Skeletal muscle tissue (tissue), 4 donors: Measurements from ENCODE around the gene GLB1L. TPM values are rescaled to one million over a fixed set of nuclear protein-coding genes. Genes with fewer than 3 reads are reported as not detected.
A peak's percentile ranks its signal among the peaks of the same experiment; 100 is the strongest.
"Not testable (repeated sequence)": the region's sequence is repeated elsewhere in the genome, so short reads cannot be mapped to it uniquely, and the experiment has no call there.

Experiments
- H3K27ac ChIP-seq: one replicate; pipeline ENCODE4 v1.7.0; 2013; ENCODE audit warnings: mild to moderate bottlenecking, low read depth, low read length, inconsistent platforms
- H3K27me3 ChIP-seq, 3 donors: one replicate each; pipeline ENCODE4 v1.7.0; 2013; ENCODE audit warnings: low read length in 3 of 3; ENCODE audit not compliant: control insufficient read depth in 3 of 3, insufficient read depth in 3 of 3
- H3K36me3 ChIP-seq, 3 donors: one replicate each; pipeline ENCODE4 v1.7.0; 2013; ENCODE audit warnings: low read length in 3 of 3; ENCODE audit not compliant: control insufficient read depth in 3 of 3, insufficient read depth in 3 of 3
- H3K4me1 ChIP-seq, 3 donors: one replicate each; pipeline ENCODE4 v1.7.0; 2013; ENCODE audit warnings: low read length in 3 of 3, mild to moderate bottlenecking in 3 of 3; ENCODE audit not compliant: control insufficient read depth in 3 of 3, insufficient read depth in 3 of 3
- H3K4me3 ChIP-seq, 3 donors: one replicate each; pipeline ENCODE4 v1.7.0; 2013; ENCODE audit warnings: low read length in 3 of 3
- H3K9ac ChIP-seq, 3 donors: one replicate each; pipeline ENCODE4 v1.7.0; 2013; ENCODE audit warnings: low read length in 3 of 3, mild to moderate bottlenecking in 3 of 3, moderate library complexity in 2 of 3, low read depth in 1 of 3
- H3K9me3 ChIP-seq, 3 donors: one replicate each; pipeline ENCODE4 v1.7.0; 2013; ENCODE audit warnings: low read length in 3 of 3; ENCODE audit not compliant: control insufficient read depth in 3 of 3
- total RNA-seq: library from RNA; depleted of rRNA; stranded (reverse); fragments of >200 nt; gene quantifications from one replicate; pipeline ENCODE4 v1.2.3, GENCODE V29; 2014
- donor health status: Osteomylitis.

GLB1L gene
- total RNA-seq, 1 donor from 2014 or later, result 13.0 TPM

DNA sequence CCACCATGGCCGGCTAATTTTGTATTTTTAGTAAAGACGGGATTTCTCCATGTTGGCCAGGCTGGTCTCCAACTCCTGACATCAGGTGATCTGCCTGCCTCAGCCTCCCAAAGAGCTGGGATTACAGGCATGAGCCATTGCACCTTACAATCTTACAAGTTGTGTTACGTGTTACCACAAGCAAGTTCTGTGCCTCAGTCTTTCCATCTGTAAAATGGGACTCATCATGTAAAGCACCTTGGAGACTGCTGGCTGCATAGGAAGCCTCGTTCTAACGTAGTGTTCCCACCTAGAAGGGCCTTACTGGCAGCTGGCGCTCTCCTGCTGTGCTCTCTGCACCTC is 43.9 kb upstream of the GLB1L start:
- Histone ChIP-seq H3K27ac (no peak overlapping the region), H3K4me3 (no peak overlapping the region), H3K36me3 (peaks cover 17 to 21% (median 21%) of the 10 kb centered on the region in 3 donors), H3K27me3 (no peaks in the 10 kb centered on the region), H3K9me3 (no peaks in the 10 kb centered on the region), H3K9ac (no peak overlapping the region), H3K4me1 (peaks cover 5 to 20% (median 11%) of the 10 kb centered on the region in 3 donors)

GRCh38 chr2:219287580-219288265 is 42.5 kb upstream of the GLB1L start:
- Histone ChIP-seq H3K9me3 (no peaks in the 10 kb centered on the region), H3K4me3 (no peak overlapping the region), H3K27ac (no peak overlapping the region), H3K9ac (no peak overlapping the region), H3K36me3 (peaks cover 31 to 35% (median 34%) of the 10 kb centered on the region in 3 donors), H3K4me1 (peaks cover 2 to 16% (median 10%) of the 10 kb centered on the region in 3 donors), H3K27me3 (no peaks in the 10 kb centered on the region)

- not testable (repeated sequence) for H3K27ac ChIP-seq, H3K9me3 ChIP-seq, H3K9ac ChIP-seq, H3K27me3 ChIP-seq, H3K4me3 ChIP-seq
- H3K4me1 ChIP-seq, result peaks cover 2 to 16% (median 10%) of the 10 kb centered on the region in 3 donors
- H3K36me3 ChIP-seq, result peaks cover 33 to 41% (median 40%) of the 10 kb centered on the region in 3 donors
These were observed 41.8 kb upstream of the GLB1L start for GRCh38 chr2:219287116-219287440.

- H3K9ac ChIP-seq, result peak overlapping the region in 1 of 3 donors; percentile 16
These were observed 41.3 kb upstream of the GLB1L start for GRCh38 chr2:219286436-219287115.

DNA sequence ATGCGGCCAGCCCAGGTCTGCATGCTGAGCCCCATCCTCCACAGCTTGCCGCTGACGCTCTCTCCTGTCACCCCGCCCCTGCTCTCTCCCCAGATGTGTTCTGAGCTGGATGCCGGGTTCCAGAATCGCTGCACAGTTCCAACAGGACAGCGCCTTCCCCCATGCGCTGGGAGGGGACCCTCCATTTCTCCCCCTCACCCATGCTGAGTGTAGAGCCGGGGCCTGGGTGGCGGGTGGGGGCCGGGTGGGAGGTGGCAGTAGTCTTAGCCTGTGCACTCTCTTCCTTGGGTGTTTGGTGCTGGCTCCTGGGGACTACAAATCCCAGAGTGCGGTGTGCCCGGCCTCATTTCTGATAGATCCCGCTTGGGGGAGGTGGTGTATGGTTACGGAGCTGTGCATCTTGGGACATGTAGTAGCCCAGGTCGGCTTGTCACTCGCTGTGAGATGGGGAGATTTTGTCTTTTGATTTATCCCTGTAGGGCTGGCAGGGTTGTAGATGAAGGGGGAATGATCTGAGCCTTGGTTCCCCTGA is 40.7 kb upstream of the GLB1L start:
- Histone ChIP-seq H3K9ac (no peak overlapping the region), H3K27ac (peak overlapping the region; percentile 51), H3K27me3 (no peaks in the 10 kb centered on the region), H3K4me1 (peaks cover 3 to 24% (median 10%) of the 10 kb centered on the region in 3 donors), H3K4me3 (no peak overlapping the region), H3K36me3 (peaks cover 44 to 52% (median 51%) of the 10 kb centered on the region in 3 donors), H3K9me3 (no peaks in the 10 kb centered on the region)

More at GRCh38 chr2:219286436-219287115, 41.3 kb upstream of the GLB1L start:
- peaks cover 2 to 18% (median 10%) of the 10 kb centered on the region in 3 donors for H3K4me1 ChIP-seq
- H3K9me3 ChIP-seq, result no peaks in the 10 kb centered on the region
- no peak overlapping the region for H3K4me3 ChIP-seq
- H3K27ac ChIP-seq, result peak overlapping the region; percentile 51
- H3K36me3 ChIP-seq, result peaks cover 38 to 45% (median 45%) of the 10 kb centered on the region in 3 donors
- H3K27me3 ChIP-seq, result no peaks in the 10 kb centered on the region

DNA sequence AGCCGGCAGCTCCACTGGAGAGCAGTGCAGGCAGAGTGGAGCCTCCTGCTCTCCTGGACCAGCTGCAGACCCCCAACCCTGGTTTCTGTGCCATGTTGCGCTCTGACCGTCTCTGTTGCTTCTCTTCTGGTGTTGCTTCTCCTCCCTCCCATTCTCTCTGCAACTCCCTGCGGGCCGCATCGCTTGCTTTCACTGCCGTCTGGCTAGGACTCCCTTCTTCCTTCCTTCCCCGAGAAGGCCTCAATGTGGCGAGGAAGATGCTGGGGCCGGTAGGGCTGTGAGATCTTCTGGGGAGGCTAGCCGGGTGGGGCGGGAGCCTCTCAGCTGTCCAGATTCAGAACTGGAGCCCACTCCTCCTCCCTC is 40.1 kb upstream of the GLB1L start:
- Histone ChIP-seq H3K9ac (no peak overlapping the region), H3K9me3 (no peaks in the 10 kb centered on the region), H3K27me3 (no peaks in the 10 kb centered on the region), H3K4me1 (peaks cover 8 to 30% (median 14%) of the 10 kb centered on the region in 3 donors), H3K36me3 (peaks cover 50 to 58% (median 57%) of the 10 kb centered on the region in 3 donors), H3K27ac (no peak overlapping the region), H3K4me3 (no peak overlapping the region)

DNA sequence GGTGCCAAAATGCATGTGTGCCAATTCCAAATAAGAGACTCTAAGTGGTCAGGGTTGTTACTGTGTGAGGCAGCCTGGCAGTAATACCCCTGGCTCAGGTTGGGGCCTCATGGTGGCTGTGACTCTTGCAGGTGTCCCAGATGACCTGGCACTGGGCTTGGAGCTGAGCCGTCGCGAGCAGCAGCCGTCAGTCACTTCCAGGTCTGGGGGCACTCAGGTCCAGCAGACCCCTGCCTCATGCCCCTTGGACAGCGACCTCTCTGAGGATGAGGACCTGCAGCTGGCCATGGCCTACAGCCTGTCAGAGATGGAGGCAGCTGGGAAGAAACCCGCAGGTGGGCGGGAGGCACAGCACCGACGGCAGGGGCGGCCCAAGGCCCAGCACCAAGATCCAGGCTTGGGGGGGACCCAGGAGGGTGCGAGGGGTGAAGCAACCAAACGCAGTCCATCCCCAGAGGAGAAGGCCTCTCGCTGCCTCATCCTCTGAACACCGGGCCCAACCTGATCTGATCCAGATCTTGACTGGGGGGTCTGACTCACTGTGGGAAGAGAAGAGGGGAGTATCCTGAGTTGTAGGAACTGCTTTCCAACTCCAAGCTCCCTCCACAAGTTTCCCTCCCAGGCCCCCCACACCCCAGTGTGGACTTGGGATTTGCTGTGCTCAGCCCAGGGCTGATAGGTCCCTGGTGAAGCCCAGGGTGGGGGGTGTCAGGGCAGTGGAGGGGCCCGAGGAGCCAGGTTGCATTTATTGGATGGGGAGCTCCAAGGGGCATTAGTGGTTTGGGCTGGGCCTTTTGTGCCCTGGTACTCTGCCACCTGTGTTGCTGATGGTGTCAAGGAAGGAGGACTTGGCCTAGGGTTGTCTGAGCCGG is 39.5 kb upstream of the GLB1L start:
- Histone ChIP-seq H3K27me3 (no peaks in the 10 kb centered on the region), H3K9me3 (no peaks in the 10 kb centered on the region), H3K9ac (no peak overlapping the region), H3K36me3 (peaks cover 52 to 59% (median 58%) of the 10 kb centered on the region in 3 donors), H3K27ac (no peak overlapping the region), H3K4me1 (peaks cover 14 to 37% (median 18%) of the 10 kb centered on the region in 3 donors), H3K4me3 (no peak overlapping the region)

GRCh38 chr2:219282943-219283581 is 37.8 kb upstream of the GLB1L start:
- Histone ChIP-seq H3K9ac (no peak overlapping the region), H3K4me1 (peaks cover 25 to 48% (median 28%) of the 10 kb centered on the region in 3 donors), H3K9me3 (no peaks in the 10 kb centered on the region), H3K27ac (no peak overlapping the region), H3K27me3 (no peaks in the 10 kb centered on the region), H3K4me3 (no peak overlapping the region), H3K36me3 (peaks cover 54 to 59% (median 58%) of the 10 kb centered on the region in 3 donors)

DNA sequence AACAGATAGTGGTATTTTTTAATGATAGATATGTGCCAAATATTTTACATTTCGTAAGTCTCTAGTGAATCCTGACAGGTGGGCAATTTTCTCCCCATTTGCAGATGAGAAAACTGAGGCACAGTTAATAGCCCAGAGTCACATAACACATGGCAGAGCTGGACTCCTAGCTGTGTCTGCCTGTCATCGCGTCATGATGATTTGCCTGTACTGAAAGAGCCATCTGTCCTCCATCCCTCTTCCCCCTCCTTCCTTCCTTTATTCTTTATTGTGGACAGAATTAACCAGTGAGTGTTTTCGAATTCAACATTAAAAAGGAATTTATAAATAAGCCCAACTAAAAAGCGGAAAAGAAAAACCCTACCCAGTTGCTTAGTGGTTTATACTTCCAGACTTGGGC is 37.1 kb upstream of the GLB1L start:
- H3K27me3 ChIP-seq, result no peaks in the 10 kb centered on the region
- H3K4me3 ChIP-seq, result no peak overlapping the region
- H3K9ac ChIP-seq, result no peak overlapping the region
- H3K9me3 ChIP-seq, result no peaks in the 10 kb centered on the region
- no peak overlapping the region for H3K27ac ChIP-seq
- peaks cover 32 to 55% (median 35%) of the 10 kb centered on the region in 3 donors for H3K4me1 ChIP-seq
- peaks cover 54 to 59% (median 58%) of the 10 kb centered on the region in 3 donors for H3K36me3 ChIP-seq
